ENCODE measurements around the gene SPATA13. TPM values are rescaled to one million over a fixed set of nuclear protein-coding genes. Genes with fewer than 3 reads are reported as not detected.

The SPATA13 gene
- total and polyA plus RNA-seq, 2 donors (not counting 1 experiment from before 2014, with no cell fraction given), result 11.6 to 24.6 TPM

DNA sequence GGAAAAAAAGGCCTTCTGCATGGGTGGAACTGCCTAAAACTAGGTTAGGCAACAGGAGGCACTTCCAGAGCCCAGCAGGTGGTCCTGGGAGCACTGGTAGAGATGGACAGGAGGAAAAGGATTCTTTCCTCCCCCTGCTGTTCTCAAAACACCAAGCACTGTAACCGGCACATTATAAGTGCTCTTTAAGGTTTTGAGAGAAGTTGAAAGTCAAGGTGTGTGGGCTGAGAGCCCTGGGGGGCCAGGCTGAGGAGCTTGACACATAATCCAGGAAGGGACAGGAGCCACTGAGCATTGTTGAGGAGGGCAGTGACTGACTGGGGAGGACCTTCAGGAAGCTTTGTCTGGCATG, 32.3 kb downstream of the SPATA13 start:
- no peak for DNase-seq (ENCODE audit: low read depth in 2 of 2)
- no peaks in the 10 kb centered on the region for H3K9me3 ChIP-seq (ENCODE audit: control insufficient read depth, insufficient read depth, low read depth, low read length)
- H3K4me1 ChIP-seq (ENCODE audit: control insufficient read depth, extremely low read depth, insufficient read depth, low read length), result no peaks in the 10 kb centered on the region
- H3K27ac ChIP-seq (ENCODE audit: insufficient read depth, low read length), result no peak overlapping the region
- TF ChIP-seq EZH2 (IDR thresholded peaks at IDR 0.05; ENCODE audit: low read length, missing control alignments) (no peak), CTCF (conservative IDR thresholded peaks at IDR 0.05 in 1 of 2, IDR thresholded peaks at IDR 0.05 in 1 of 2; ENCODE audit: low read depth in 1 of 2, low read length in 2 of 2) (no peak)
- no peak overlapping the region for H3K9ac ChIP-seq (ENCODE audit: insufficient read depth, low read length)
- no peaks in the 10 kb centered on the region for H3K27me3 ChIP-seq (ENCODE audit: control insufficient read depth, insufficient read depth, low read length)
- no peak overlapping the region for H2AFZ ChIP-seq (ENCODE audit: low read length)
- no peaks in the 10 kb centered on the region for H3K36me3 ChIP-seq (ENCODE audit: control insufficient read depth, insufficient read depth, low read length)
- no peak overlapping the region for H3K4me2 ChIP-seq (ENCODE audit: extremely low read depth, insufficient read depth, low read length)
- H4K20me1 ChIP-seq (ENCODE audit: control insufficient read depth, extremely low read depth, insufficient read depth, low read length), result no peaks in the 10 kb centered on the region
- no peaks in the 10 kb centered on the region for H3K79me2 ChIP-seq (ENCODE audit: control insufficient read depth, insufficient read depth, low read length)
- no peak overlapping the region for H3K4me3 ChIP-seq (replicated peaks in 1 of 4; ENCODE audit: control extremely low read depth in 1 of 4, insufficient read depth in 1 of 4, low read depth in 3 of 4, low read length in 4 of 4)

DNA sequence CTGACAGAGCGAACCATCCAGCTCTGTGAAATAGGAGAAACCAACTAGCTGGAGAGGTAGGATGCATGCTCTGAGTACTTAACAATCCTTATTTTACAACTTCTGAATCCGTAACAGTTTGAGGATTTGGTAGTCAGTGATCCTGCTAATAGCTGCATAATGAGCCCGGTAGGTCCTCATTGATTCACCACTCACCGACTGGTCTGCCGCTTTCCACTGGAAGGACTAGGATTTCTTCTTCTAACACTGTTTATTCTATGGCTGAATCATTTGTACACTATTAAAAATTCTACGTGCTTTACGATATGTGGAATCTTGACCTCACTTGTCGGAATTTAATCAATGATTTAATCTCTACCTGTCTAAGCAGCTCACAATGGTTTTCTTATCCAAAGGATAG, 33.9 kb downstream of the SPATA13 start:
- Histone ChIP-seq H3K27me3 (ENCODE audit: control insufficient read depth, insufficient read depth, low read length) (no peaks in the 10 kb centered on the region), H3K9me3 (ENCODE audit: control insufficient read depth, insufficient read depth, low read depth, low read length) (no peaks in the 10 kb centered on the region), H3K4me1 (ENCODE audit: control insufficient read depth, extremely low read depth, insufficient read depth, low read length) (no peaks in the 10 kb centered on the region), H3K4me2 (ENCODE audit: extremely low read depth, insufficient read depth, low read length) (no peak overlapping the region), H3K4me3 (replicated peaks in 1 of 4; ENCODE audit: control extremely low read depth in 1 of 4, insufficient read depth in 1 of 4, low read depth in 3 of 4, low read length in 4 of 4) (no peak overlapping the region), H4K20me1 (ENCODE audit: control insufficient read depth, extremely low read depth, insufficient read depth, low read length) (no peaks in the 10 kb centered on the region), H3K9ac (ENCODE audit: insufficient read depth, low read length) (no peak overlapping the region), H3K36me3 (ENCODE audit: control insufficient read depth, insufficient read depth, low read length) (no peaks in the 10 kb centered on the region), H2AFZ (ENCODE audit: low read length) (no peak overlapping the region), H3K79me2 (ENCODE audit: control insufficient read depth, insufficient read depth, low read length) (no peaks in the 10 kb centered on the region), H3K27ac (ENCODE audit: insufficient read depth, low read length) (no peak overlapping the region)
- no peak for DNase-seq (ENCODE audit: low read depth in 2 of 2)
- TF ChIP-seq EZH2 (IDR thresholded peaks at IDR 0.05; ENCODE audit: low read length, missing control alignments), result no peak
- no peak for TF ChIP-seq CTCF (conservative IDR thresholded peaks at IDR 0.05 in 1 of 2, IDR thresholded peaks at IDR 0.05 in 1 of 2; ENCODE audit: low read depth in 1 of 2, low read length in 2 of 2)

- no peak overlapping the region for H3K4me2 ChIP-seq (ENCODE audit: extremely low read depth, insufficient read depth, low read length)
- H3K27me3 ChIP-seq (ENCODE audit: control insufficient read depth, insufficient read depth, low read length), result no peaks in the 10 kb centered on the region
- H3K79me2 ChIP-seq (ENCODE audit: control insufficient read depth, insufficient read depth, low read length), result no peaks in the 10 kb centered on the region
- no peaks in the 10 kb centered on the region for H3K36me3 ChIP-seq (ENCODE audit: control insufficient read depth, insufficient read depth, low read length)
- H2AFZ ChIP-seq (ENCODE audit: low read length), result no peak overlapping the region
- no peak overlapping the region for H3K4me3 ChIP-seq (replicated peaks in 1 of 4; ENCODE audit: control extremely low read depth in 1 of 4, insufficient read depth in 1 of 4, low read depth in 3 of 4, low read length in 4 of 4)
- no peaks in the 10 kb centered on the region for H3K9me3 ChIP-seq (ENCODE audit: control insufficient read depth, insufficient read depth, low read depth, low read length)
- no peak overlapping the region for H3K9ac ChIP-seq (ENCODE audit: insufficient read depth, low read length)
- no peak overlapping the region for H3K27ac ChIP-seq (ENCODE audit: insufficient read depth, low read length)
- TF ChIP-seq EZH2 (IDR thresholded peaks at IDR 0.05; ENCODE audit: low read length, missing control alignments), result no peak
- TF ChIP-seq CTCF (conservative IDR thresholded peaks at IDR 0.05 in 1 of 2, IDR thresholded peaks at IDR 0.05 in 1 of 2; ENCODE audit: low read depth in 1 of 2, low read length in 2 of 2), result no peak
- no peak for DNase-seq (ENCODE audit: low read depth in 2 of 2)
- H4K20me1 ChIP-seq (ENCODE audit: control insufficient read depth, extremely low read depth, insufficient read depth, low read length), result no peaks in the 10 kb centered on the region
- H3K4me1 ChIP-seq (ENCODE audit: control insufficient read depth, extremely low read depth, insufficient read depth, low read length), result no peaks in the 10 kb centered on the region
Measured at GRCh38 chr13:24195626-24196025, 35.1 kb downstream of the SPATA13 start.

All from fibroblast of lung (primary cell).